ENCODE data around the gene RNF214. TPM values are rescaled to one million over a fixed set of nuclear protein-coding genes. Genes with fewer than 3 reads are reported as not detected.
"Not testable (repeated sequence)": the region's sequence is repeated elsewhere in the genome, so short reads cannot be mapped to it uniquely, and the experiment has no call there.

Gene RNF214
- 7.8 and 7.9 TPM in 2 replicates for total RNA-seq (2014; rRNA removed; shearing (Covaris generic))

- peak; percentile 69 for DNase-seq (ENCODE audit: low read depth)
These were observed at the start of gene RNF214 for GRCh38 chr11:117232092-117232878. Gene RNF214 (plus strand): TSS chr11:117232671. CDS start chr11:117234273, 1,602 bp downstream.

DNA sequence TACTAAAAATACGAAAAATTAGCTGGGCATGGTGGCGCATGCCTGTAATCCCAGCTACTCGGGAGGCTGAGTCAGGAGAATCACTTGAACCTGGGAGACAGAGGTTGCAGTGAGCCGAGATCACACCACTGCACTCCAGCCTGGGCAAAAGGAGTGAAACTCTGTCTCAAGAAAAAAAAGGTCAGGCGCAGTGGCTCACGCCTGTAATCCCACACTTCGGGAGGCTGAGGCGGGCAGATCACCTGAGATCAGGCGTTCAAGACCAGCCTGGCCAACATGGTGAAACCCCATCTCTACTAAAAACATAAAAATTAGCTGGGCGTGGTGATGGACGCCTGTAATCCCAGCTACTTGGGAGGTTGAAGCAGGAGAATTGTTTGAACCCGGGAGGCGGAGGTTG lies 49.3 kb upstream of the RNF214 start:
- not testable (repeated sequence) for DNase-seq (ENCODE audit: low read depth)

DNA sequence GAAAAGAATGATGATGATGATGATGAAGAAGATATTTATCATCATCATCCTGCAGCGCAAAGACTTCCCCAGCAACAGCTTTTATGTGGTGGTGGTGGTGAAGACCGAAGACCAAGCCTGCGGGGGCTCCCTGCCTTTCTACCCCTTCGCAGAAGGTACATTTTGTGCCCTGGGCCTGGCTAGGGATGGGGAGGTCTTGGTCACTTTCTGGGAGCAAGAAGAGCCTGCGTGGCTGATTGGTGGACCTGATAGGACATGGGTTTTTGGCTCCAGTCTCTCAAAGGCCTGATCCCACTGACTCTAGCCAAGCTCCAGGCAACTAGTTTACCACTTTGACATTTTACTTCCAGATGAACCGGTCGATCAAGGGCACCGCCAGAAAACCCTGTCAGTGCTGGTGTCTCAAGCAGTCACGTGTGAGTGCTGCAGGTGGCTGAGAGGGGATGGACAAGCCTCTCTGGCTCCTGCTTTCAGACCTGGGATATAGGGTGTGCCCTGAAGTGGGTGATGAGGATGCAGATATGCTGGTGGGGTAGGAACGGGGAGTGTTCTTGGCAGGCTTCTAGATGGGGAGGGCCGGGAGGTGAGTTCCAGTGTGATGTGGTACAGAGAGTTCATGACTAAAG lies 48.6 kb upstream of the RNF214 start:
- no peak for DNase-seq (ENCODE audit: low read depth)

GRCh38 chr11:117185736-117186430 lies 46.6 kb upstream of the RNF214 start:
- no peak for DNase-seq (ENCODE audit: low read depth)

DNA sequence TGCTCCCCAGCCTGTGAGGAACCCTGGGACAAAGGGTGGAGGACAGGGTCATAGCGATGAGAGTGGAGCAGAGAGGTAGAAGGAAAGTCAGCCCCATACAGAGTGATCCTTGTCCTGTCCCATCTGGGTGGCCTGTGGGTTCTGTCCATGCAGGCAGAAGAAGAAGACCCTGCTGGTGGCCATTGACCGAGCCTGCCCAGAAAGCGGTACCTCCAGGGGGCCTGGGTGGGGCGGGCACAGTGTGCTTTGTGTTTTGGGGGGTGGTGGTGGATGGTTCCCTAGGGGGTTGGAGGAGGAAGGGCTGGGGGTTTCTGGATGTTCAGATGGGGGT lies 46.1 kb upstream of the RNF214 start:
- DNase-seq (ENCODE audit: low read depth): no peak

- DNase-seq (ENCODE audit: low read depth): no peak
These were observed 45.5 kb upstream of the RNF214 start for GRCh38 chr11:117187007-117187406.

DNA sequence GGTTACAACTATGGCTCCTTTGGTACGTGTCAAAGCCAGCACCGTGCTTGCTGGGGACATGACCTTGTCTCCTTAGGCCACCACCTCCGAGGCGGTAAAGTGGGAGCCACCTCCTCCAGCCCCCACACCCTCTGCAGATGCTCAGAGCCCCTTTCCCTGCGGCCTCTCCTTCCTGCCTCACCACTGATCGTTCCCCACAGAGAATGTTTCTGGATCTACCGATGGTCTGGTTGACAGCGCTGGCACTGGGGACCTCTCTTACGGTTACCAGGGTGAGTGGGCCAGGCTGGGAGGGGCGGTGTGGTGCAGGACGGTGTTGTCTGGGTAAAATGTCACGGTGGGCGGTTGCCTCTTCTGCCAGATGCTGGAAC lies 45.1 kb upstream of the RNF214 start:
- DNase-seq (ENCODE audit: low read depth): no peak

DNA sequence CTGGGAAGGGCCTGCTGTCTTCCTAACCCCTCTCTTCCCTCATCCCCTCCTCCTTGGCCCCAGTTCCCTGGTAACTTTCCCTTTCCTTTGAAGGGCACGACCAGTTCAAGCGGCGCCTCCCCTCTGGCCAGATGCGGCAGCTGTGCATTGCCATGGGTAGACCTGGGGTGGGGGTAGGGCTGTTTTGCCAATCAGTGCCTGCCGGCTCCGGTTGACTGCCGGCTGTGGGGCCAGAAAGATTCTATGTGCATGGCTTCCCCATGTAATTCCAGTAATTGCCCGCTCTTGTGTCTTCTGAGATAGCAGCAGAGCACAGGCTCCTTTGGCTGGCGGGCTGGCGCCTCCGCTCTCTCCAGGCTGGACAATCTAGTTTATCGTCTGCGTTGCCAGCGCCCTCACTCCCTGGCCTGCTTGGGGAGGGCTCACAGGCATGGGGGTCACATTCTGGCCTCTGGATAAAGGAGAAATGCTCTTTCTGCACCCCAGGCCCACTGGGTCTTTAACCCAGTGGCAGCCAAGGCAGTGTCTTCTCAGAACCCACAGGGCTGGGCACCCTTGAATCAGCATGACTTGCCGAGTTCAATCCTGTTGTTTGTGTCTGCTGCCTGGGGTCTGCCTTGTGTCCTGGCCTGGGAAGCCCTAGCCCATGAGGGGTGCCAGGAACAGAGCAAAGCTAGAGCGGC lies 44.5 kb upstream of the RNF214 start:
- DNase-seq (ENCODE audit: low read depth): no peak

GRCh38 chr11:117188620-117189081 lies 43.8 kb upstream of the RNF214 start:
- DNase-seq (ENCODE audit: low read depth): no peak

DNA sequence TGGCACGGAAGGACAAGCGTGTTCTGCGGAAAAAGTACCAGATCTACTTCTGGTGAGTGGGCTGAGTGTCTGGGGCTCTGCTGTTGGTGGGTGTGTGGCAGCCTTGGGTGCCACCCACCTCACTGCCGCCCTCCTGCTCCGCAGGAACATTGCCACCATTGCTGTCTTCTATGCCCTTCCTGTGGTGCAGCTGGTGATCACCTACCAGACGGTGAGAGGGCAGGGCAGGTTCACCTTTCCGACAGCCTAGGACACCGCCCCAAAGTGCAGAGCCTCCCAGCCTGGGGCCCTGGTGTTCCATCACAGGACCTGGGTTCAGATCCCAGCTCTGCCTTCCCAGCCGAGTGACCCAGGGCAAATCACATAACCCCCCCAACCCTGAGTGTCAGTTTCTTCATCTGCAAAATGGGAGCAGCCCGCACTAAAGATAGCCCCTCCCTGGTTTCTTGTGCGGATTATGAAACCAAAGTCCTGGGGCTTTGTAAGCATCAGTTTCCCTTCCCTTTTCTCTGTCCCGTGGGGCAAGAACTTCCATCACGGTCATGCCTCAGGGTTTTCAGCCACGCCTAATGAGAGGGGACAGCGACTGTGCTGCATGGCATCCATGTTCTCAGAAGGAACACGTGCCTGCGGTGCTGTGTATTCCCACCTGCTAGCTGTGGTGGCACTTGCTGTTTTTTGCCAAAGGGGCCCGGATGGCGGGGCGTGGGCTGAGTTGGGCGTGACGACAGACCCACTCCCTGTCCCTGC lies 43.1 kb upstream of the RNF214 start:
- no peak for DNase-seq (ENCODE audit: low read depth)

DNA sequence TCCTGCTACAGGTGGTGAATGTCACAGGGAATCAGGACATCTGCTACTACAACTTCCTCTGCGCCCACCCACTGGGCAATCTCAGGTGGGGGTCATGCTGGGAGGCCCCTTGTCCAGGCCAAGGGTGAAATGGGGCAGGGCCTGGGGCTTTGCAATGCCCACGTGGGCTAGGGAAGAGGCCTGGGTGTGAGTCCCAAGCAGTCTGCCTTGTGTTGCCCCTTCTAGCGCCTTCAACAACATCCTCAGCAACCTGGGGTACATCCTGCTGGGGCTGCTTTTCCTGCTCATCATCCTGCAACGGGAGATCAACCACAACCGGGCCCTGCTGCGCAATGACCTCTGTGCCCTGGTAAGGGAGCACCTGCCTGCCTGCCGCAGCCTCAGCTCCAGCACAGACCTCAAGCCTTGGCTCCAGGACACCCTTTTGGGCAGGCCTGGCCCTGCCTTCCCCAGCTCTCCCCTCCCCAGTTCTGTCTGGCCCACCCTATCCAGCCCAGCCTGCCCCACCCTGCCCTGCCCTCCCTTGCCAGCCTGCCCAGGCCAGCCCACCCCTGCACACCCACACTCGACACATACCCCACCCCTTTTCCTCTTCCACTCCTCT lies 42.4 kb upstream of the RNF214 start:
- DNase-seq (ENCODE audit: low read depth): no peak

DNA sequence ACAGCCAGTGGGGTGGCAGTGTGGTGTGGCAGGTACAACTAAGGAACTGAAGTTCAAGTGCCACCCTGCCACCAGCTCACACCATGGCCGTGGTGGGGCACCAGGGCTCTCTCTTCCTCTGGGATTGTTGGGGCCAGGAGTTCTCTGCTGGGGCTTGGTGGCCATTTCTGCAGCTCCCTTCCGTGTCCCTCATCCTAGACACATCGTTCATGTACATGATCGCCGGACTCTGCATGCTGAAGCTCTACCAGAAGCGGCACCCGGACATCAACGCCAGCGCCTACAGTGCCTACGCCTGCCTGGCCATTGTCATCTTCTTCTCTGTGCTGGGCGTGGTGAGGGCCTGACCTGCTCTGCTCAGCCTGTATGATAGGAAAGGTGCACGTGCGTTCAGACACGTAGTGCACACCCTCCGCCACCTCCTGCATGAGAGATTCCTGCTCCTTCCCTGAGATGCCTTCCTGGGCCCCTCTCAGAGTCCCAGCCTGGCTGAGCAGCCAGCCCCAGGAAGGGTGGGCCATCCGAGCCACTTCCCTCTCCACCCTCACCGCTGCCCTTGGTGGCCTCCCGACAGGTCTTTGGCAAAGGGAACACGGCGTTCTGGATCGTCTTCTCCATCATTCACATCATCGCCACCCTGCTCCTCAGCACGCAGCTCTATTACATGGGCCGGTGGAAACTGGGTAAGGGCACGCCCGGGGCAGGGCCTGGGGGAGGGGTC lies 40.6 kb upstream of the RNF214 start:
- DNase-seq (ENCODE audit: low read depth): no peak

- no peak for DNase-seq (ENCODE audit: low read depth)
These were observed 40.0 kb upstream of the RNF214 start for GRCh38 chr11:117192401-117192875.

GRCh38 chr11:117193130-117194020 lies 39.1 kb upstream of the RNF214 start:
- no peak for DNase-seq (ENCODE audit: low read depth)

GRCh38 chr11:117194267-117194666 lies 38.2 kb upstream of the RNF214 start:
- DNase-seq (ENCODE audit: low read depth): no peak

GRCh38 chr11:117195258-117195657 lies 37.2 kb upstream of the RNF214 start:
- DNase-seq (ENCODE audit: low read depth): no peak

GRCh38 chr11:117195761-117196160 lies 36.7 kb upstream of the RNF214 start:
- DNase-seq (ENCODE audit: low read depth): no peak

DNA sequence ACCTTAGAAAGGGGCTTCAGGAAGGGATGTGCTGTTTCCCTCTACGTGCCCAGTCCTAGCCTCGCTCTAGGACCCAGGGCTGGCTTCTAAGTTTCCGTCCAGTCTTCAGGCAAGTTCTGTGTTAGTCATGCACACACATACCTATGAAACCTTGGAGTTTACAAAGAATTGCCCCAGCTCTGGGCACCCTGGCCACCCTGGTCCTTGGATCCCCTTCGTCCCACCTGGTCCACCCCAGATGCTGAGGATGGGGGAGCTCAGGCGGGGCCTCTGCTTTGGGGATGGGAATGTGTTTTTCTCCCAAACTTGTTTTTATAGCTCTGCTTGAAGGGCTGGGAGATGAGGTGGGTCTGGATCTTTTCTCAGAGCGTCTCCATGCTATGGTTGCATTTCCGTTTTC lies 35.5 kb upstream of the RNF214 start:
- DNase-seq (ENCODE audit: low read depth): no peak
